HG03571 (cell line): ENCODE data around the gene TBC1D5.
"Not testable (repeated sequence)": the region's sequence is repeated elsewhere in the genome, so short reads cannot be mapped to it uniquely, and the experiment has no call there.

Experiments
- ATAC-seq: cut with Tn5 transposase; IDR thresholded peaks from one replicate; pipeline ENCODE4 v1.9.1; 2021; ENCODE audit not compliant: unreplicated experiment

The TBC1D5 gene

DNA sequence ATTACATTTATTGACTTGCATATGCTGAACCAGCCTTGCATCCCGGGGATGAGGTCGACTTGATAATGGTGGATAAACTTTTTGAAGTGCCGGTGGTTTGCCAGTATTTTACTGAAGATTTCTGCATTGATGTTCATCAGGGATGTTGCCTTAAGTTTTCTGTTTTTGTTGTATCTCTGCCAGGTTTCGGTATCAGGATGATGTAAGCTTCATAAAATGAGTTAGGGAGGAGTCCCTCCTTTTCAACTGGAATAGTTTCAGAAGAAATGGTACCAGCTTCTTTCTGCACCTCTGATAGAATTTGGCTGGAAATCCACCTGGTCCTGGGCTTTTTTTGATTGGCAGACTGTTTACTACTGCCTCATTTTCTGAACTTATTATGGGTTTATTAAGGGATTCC is 250.8 kb downstream of the TBC1D5 start:
- ATAC-seq = no peak

DNA sequence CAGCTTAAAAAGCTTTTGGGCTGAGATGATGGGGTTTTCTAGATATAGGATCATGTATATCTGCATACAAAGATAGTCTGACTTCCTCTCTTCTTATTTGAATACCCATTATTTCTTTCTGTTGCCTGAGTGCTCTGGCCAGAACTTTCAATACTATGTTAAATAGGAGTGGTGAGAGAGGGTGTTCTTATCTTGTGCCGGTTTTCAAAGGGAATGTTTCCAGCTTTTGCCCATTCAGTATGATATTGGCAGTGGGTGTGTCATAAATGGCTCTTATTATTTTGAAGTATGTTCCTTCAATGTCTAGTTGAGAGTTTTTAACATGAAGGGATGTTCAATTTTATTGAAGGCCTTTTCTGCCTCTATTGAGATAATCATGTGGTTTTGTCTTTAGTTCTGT is 251.2 kb downstream of the TBC1D5 start:
- not testable (repeated sequence) for ATAC-seq

DNA sequence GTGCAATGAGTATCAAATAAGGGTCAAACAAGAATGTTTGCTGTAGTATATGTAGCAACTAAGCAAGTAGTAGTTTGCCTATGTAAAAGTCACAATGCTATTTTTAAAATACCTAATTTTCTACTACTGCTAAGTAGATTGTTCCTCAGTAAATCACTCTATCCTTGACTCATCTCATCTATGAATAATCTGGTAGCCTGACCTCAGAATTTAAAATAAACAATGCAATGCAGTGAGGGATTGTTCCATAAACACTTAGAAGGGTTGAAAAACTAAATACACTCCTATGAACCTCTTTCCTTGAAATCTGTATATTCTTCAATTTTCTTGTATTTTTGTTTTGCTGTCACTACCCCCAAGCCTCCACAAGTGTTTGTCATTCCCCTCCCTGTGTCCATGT is 253.3 kb downstream of the TBC1D5 start:
- no peak for ATAC-seq

DNA sequence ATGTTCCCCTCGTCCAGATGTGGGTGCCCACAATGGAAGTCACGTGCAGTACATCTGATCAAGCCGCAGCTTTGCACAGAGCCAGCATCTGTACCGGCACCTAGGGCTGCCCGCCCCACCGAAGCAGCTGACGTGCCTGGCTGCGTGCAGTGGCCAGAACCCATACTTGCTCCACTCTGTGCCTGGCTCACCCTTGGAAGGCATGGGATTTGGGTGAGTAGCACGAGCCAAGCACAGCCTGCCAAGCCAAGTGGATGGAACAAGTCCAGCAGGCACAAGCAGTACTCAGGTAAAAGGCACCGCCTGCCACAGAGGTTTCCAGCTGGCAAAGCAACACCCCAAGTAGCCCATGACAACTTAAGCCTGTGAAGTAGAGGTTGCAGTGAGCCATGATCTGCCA is 261.3 kb downstream of the TBC1D5 start:
- no peak for ATAC-seq

DNA sequence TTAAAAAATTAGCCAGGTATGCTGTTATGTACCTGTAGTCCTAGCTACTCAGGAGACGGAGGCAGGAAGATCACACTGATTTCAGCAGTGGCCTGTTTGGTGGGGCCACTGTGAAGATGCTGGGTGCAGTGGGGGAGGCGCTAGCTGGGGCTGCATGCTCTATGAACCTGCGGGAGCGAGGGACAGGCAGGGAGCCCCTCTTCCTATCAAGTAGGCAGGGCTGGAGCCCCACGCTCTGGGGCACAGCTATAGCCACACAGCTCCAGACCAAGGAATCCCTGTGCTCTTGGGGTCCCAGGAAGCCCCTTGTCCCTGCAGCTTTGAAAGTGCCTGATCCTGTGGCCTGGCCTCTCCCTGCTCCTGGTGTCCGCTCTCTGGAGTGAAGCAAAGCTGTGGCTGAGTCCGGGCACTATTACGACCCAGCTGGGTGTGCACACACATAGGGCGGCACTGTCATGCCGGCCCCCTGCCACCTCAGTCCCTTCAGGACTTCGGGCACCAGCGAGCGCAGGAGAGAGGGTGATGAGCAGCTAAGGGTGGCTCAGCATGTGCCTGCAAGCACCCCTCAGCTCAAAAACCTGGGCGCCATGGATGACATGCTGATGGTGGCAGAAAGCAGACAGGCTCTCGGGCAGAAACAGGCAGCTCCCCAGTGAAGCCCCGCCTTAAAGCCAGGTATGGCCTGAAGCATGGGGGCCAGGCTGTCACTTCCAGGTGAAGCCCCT is 262.6 kb downstream of the TBC1D5 start:
- ATAC-seq = no peak

- ATAC-seq = no peak
Measured at GRCh38 chr3:17478673-17479072, 263.8 kb downstream of the TBC1D5 start.

GRCh38 chr3:17473761-17474160 is 268.7 kb downstream of the TBC1D5 start:
- no peak for ATAC-seq

DNA sequence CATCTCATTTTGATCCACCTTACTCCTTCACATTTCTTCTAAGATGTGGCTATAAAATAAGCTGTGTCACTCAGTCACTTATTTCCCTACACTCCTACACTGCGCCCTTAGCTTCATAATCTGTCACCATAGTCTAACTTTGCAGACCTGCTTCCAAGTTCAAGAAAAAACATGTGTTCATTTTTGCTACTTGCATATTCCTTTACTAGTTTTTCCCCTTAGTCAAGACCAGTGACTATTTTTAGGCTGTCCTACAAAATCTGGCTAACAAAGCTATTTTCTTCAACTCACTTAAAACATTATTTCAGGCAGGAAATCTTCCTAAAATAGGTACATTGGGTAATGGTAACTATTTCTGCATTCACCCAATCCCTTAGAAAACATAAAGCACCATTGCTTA is 272.5 kb downstream of the TBC1D5 start:
- ATAC-seq = no peak

DNA sequence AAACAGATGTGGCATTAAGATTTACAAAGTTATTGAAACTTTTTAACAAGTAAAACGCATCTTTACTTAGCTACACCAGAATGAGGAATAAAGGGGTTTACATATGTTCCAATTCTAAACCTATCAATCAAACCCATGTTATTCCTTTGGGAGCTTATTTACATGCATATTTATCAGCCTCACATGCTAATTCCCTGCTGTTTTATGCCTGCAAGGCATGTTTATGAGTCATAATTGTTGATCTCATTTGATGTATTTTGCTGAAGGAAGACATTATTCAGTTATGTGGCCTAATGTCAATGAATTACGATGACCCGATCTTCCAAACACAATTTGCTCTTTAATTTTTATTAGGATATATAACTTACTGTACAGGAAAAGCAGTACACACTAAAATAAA is 272.9 kb downstream of the TBC1D5 start:
- ATAC-seq = no peak

- ATAC-seq = no peak
Measured at GRCh38 chr3:17466028-17466427, 276.4 kb downstream of the TBC1D5 start.

GRCh38 chr3:17459470-17459993 is 282.9 kb downstream of the TBC1D5 start:
- ATAC-seq = no peak

DNA sequence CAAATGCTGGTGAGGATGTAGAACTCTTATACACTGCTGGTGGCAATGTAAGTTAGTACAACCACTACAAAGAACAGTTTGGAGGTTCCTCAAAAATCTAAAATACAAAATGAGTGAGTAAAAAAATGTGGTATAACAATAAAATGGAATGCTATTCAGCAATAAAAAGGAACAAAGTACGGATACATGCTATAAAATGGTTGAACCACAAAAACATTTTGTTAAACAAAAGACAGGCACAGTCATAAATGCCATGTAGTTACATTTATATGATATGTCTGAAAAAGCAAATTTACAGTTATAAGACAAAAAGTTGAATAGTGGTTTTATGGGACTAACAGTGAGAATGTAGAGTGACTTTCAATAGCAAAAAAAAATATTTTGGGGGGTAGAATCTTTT is 285.8 kb downstream of the TBC1D5 start:
- ATAC-seq = no peak

DNA sequence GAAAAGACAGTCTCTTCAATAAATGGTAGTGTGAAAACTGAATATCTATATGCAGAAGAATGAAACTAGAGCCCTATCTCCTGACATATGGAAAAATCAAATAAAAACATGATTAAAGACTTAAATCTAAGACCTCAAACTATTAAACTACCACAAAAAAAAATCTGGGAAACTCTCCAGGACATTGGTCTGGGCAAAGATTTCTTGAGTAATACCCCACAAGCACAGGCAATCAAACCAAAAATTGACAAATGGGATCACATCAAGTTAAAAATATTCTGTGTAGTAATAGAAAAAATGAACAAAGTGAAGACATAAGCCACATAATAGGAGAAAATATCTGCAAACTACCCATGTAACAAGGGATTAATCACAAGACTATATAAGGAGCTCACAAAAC is 286.4 kb downstream of the TBC1D5 start:
- ATAC-seq = no peak

- ATAC-seq = no peak
Measured at GRCh38 chr3:17444865-17445264, 297.6 kb downstream of the TBC1D5 start.

GRCh38 chr3:17443142-17443541 is 299.3 kb downstream of the TBC1D5 start:
- ATAC-seq = no peak

DNA sequence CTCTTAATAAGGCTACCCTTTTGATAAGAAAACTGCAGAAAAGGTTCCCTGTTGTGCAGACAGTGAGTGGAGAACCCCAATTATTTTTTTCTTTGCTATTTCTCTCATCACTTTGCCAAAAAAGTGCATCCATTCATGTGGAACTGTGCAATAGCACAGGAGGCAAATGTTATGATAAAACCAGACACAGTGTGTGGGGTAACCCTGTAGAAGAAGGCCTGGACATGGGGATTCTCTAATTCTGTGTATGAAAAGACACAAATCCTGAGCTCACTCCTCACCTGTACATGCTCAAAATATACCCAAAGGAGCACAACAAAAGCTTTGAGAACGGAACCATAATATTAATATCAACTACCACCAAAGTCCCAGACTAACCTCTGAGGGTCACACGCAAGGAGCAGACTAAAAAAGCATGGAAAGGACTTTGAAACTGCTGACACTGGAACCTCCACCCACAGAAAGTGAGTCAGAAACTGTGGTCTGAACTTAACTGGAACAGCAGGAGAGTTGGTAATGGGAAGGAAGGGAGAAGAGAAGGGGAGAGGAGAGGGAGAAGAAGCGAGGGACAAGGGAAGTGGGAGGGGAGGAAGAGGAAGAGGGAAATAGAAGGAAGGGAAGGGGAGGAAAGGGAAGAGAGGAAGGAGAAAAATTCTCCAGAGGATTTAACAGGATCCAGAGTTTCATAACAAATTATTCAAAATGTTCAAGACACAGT is 299.9 kb downstream of the TBC1D5 start:
- ATAC-seq = no peak

GRCh38 chr3:17433876-17434275 is 308.6 kb downstream of the TBC1D5 start:
- ATAC-seq = no peak

- no peak for ATAC-seq
Measured at GRCh38 chr3:17432236-17432635, 310.2 kb downstream of the TBC1D5 start.

- no peak for ATAC-seq
Measured at GRCh38 chr3:17431484-17432045, 310.9 kb downstream of the TBC1D5 start.

DNA sequence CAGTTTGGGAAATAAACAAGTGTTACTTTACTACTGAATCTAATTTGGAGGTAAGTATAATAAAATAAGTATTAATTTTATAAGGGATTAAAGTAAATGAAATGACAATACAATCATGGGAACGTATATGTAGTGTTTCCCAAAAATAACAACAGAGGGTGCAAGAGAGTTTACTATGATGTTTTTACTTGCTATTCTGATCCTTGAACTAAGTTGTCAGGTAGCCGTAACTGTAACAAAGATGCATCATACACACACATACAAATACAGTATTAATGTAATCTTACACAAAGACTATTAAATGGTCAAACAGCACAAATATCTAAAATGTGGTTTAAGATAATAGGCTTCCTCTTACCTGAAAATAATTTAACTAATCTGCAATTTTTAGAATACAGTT is 311.4 kb downstream of the TBC1D5 start:
- ATAC-seq = no peak

- ATAC-seq = no peak
Measured at GRCh38 chr3:17430582-17430981, 311.8 kb downstream of the TBC1D5 start.
